GM19240 (cell line): ENCODE data around the gene ITIH6.
A peak's percentile ranks its signal among the peaks of the same experiment; 100 is the strongest.
"Not testable (repeated sequence)": the region's sequence is repeated elsewhere in the genome, so short reads cannot be mapped to it uniquely, and the experiment has no call there.

ENCODE experiments used
- DNase-seq: peaks from one replicate; pipeline ENCODE4 v3.0.0; 2011; ENCODE audit warnings: low spot score; ENCODE audit not compliant: insufficient read length

ITIH6 gene

GRCh38 chrX:54798137-54798536 lies at the start of gene ITIH6:
Gene ITIH6 (minus strand): TSS chrX:54798255. CDS start chrX:54798210, 45 bp downstream.
- DNase-seq, result no peak

GRCh38 chrX:54847700-54848099 lies 49.6 kb upstream of the ITIH6 start:
- not testable (repeated sequence) for DNase-seq

- DNase-seq, result no peak
Measured at GRCh38 chrX:54843050-54843449, 45.0 kb upstream of the ITIH6 start.

GRCh38 chrX:54842607-54843006 lies 44.6 kb upstream of the ITIH6 start:
- no peak for DNase-seq

GRCh38 chrX:54841184-54841874 lies 43.3 kb upstream of the ITIH6 start:
- not testable (repeated sequence) for DNase-seq

- DNase-seq, result no peak
Measured at GRCh38 chrX:54838583-54838982, 40.5 kb upstream of the ITIH6 start.

- no peak for DNase-seq
Measured at GRCh38 chrX:54826598-54826997, 28.5 kb upstream of the ITIH6 start.

GRCh38 chrX:54825716-54826438 lies 27.8 kb upstream of the ITIH6 start:
- no peak for DNase-seq

- DNase-seq, result no peak
Measured at GRCh38 chrX:54824722-54825121, 26.7 kb upstream of the ITIH6 start.

GRCh38 chrX:54824195-54824594 lies 26.1 kb upstream of the ITIH6 start:
- no peak for DNase-seq

GRCh38 chrX:54821310-54821709 lies 23.3 kb upstream of the ITIH6 start:
- DNase-seq, result no peak

GRCh38 chrX:54820737-54821136 lies 22.7 kb upstream of the ITIH6 start:
- DNase-seq, result no peak

- DNase-seq, result no peak
Measured at GRCh38 chrX:54819201-54819600, 21.1 kb upstream of the ITIH6 start.

GRCh38 chrX:54818221-54818620 lies 20.2 kb upstream of the ITIH6 start:
- no peak for DNase-seq

- DNase-seq, result no peak
Measured at GRCh38 chrX:54817220-54817820, 19.3 kb upstream of the ITIH6 start.

- no peak for DNase-seq
Measured at GRCh38 chrX:54812306-54812705, 14.3 kb upstream of the ITIH6 start.

- DNase-seq, result no peak
Measured at GRCh38 chrX:54811301-54811885, 13.3 kb upstream of the ITIH6 start.

GRCh38 chrX:54810532-54810931 lies 12.5 kb upstream of the ITIH6 start:
- no peak for DNase-seq

GRCh38 chrX:54808605-54809483 lies 10.8 kb upstream of the ITIH6 start:
- peak; percentile 76 for DNase-seq

GRCh38 chrX:54808109-54808604 lies 10.1 kb upstream of the ITIH6 start:
- DNase-seq, result no peak

GRCh38 chrX:54807524-54808108 lies 9.6 kb upstream of the ITIH6 start, which contains the start of gene MAGED2:
Gene MAGED2 (plus strand): TSS chrX:54807745. CDS start chrX:54809332, 1,587 bp downstream.
- DNase-seq, result no peak
